HFF-Myc (cell line): ENCODE data around the gene PDE4B.

Source experiments
- DNase-seq: peaks from one replicate; pipeline ENCODE4 v3.0.0-alpha.2; 2011; ENCODE audit warnings: low read depth; ENCODE audit errors: extremely low read depth
- H3K4me3 ChIP-seq: replicated peaks from 2 replicates; pipeline ENCODE4 v1.5.1; 2011; ENCODE audit warnings: low read depth, mild to moderate bottlenecking, control low read depth, low read length
- CTCF ChIP-seq: IDR thresholded peaks from 2 replicates; pipeline ENCODE4 v1.5.1; 2012; ENCODE audit warnings: mild to moderate bottlenecking, low read depth, low read length, control low read depth; ENCODE audit errors: missing control alignments

PDE4B gene

GRCh38 chr1:66175581-66175980 is 382.9 kb downstream of the PDE4B start:
- no peak overlapping the region for H3K4me3 ChIP-seq
- TF ChIP-seq CTCF: no peak
- DNase-seq: no peak

- H3K4me3 ChIP-seq: no peak overlapping the region
- no peak for DNase-seq
- no peak for TF ChIP-seq CTCF
These were observed 383.5 kb downstream of the PDE4B start for GRCh38 chr1:66176012-66176715.

GRCh38 chr1:66176832-66177231 is 384.1 kb downstream of the PDE4B start:
- no peak overlapping the region for H3K4me3 ChIP-seq
- TF ChIP-seq CTCF: no peak
- DNase-seq: no peak

- TF ChIP-seq CTCF: no peak
- no peak for DNase-seq
- H3K4me3 ChIP-seq: no peak overlapping the region
These were observed 384.8 kb downstream of the PDE4B start for GRCh38 chr1:66177510-66177909.

GRCh38 chr1:66182026-66182425 is 389.3 kb downstream of the PDE4B start:
- DNase-seq: no peak
- TF ChIP-seq CTCF: no peak
- no peak overlapping the region for H3K4me3 ChIP-seq

- no peak for TF ChIP-seq CTCF
- H3K4me3 ChIP-seq: no peak overlapping the region
- DNase-seq: peak; percentile 5
These were observed 390.0 kb downstream of the PDE4B start for GRCh38 chr1:66182551-66183178.
